ENCODE measurements around the gene IL1RAPL2. TPM values are rescaled to one million over a fixed set of nuclear protein-coding genes. Genes with fewer than 3 reads are reported as not detected.

IL1RAPL2 gene
- polyA plus RNA-seq, 1 donor: 1.1 TPM

DNA sequence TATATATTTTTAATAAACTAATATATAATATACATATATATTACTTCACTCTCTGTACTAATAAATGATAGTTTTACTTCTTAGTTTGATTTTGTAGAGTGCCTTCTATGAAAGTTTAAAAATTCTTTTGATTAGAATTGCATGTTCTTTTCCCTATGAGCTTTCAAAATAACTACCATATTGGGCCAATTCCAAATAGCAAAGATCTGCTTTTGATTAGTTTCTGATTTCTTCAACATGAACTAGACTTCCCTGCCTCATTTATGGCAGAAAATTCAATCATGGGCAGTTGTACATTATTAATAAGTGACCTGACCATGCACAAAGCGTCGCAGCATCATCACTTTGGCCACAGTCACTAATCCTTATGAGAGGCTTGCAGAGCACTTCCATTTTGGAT, 703.4 kb downstream of the IL1RAPL2 start:
- no peak for DNase-seq

DNA sequence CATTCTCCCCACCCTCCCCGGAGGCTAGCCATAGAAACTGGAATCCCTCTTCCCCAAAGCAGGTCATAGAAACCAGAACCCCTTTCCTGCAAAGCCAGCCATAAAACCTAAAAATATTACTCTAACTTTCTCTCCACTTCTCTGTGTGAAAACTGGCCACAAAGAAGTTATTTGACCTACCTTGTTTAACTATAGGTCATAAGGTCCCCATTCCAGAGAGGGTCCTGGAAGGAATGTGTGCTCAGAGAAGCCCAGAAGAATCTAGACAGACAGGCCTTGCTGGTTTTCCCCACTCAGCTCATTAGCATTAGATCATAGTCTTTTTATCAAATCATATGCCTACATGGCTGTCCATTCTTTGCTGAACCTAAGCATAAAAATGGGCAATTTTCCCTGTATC, 707.3 kb downstream of the IL1RAPL2 start:
- DNase-seq: no peak

DNA sequence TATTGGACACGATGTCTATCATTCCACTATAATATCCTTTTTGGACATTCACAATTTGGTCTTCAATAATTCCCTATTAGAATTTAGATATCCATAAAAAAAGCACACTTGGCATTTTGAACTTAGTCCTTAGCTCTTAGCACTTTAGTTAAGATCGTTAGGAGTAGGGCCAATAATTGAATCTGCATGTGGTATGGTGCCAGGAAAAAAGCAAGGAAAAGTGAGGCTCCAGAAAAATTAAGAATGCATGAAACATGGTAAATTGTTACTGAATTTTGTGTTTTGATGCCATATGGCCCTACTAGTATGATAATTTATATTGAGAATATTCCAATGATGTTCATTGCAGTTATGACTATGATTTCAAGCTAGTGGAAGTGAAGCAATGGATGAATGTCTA, 708.1 kb downstream of the IL1RAPL2 start:
- no peak for DNase-seq

DNA sequence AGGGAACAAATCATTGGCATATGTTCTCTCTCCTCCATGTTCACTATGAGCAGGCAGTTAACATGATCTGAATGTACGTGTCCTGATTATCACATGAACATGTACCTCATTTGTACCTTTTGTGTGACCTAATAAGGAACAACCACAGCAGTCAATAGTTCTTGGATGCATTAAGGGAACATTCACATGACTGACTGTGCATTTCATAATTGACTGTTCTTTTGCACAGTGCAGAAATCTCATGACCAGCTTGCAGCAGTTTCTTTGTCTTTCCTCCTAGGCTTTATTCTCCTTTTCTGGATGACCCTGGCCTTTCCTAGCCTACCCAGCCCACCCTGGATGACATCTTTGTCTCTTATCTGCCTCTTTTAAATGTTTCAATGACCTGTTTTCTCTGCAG, 711.1 kb downstream of the IL1RAPL2 start:
- no peak for DNase-seq

GRCh38 chrX:105282077-105282476, 716.1 kb downstream of the IL1RAPL2 start:
- no peak for DNase-seq

DNA sequence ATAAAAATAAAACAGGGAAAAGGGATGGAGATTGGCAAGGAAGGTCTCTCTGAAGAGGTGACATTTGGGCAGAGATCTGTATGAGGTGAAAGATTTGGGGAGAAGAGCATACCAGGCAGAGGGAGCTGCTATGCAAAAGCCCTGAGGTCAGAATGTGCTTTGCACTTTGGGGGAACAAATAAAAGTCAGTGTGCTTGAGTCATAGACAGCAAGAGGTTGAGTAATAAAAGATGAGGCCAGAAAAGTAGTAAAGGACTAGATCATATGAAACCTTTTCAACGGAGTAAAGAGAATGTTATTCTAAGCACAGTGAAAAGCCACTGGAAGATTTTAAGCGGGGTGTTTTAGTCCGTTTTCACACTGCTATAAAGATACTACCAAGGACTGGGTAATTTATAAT, 731.0 kb downstream of the IL1RAPL2 start:
- DNase-seq: no peak

DNA sequence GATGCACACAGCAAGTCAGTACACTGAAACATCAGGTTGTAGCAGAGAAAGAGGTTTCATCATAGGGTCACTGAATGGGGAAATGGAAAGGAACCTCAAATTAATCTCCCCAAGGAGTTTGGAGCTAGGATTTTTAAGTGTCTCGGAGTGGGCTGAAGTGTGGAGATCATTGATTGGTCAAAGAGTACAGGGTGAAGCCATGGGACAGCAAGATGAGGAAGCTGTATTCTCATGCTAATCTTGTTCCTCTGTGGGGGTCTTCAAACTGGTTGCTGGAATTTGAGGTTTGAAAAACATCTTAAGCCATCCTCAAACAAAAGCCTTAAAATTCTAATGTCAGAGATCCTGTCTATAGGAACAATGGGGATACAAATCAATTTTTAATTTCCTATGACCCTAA, 733.3 kb downstream of the IL1RAPL2 start:
- no peak for DNase-seq

DNA sequence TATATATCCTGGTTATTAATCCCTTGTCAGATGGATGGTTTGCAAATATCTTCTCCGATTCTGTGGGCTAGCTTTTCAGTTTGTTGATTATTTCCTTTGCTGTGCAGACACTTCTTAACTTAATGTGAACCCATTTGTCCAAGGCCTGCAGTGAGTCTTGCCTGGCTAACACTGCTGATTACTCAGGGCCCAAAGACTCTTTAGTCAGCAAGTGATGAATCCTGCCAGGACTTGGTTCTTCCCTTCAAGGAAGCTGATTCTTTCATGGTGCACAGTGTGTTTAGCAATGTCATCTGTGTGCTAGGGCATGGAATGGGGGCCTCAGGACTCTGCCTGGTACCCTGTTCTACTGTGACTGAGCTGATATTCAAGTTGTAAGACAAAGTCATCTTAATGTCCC, 736.2 kb downstream of the IL1RAPL2 start:
- no peak for DNase-seq

DNA sequence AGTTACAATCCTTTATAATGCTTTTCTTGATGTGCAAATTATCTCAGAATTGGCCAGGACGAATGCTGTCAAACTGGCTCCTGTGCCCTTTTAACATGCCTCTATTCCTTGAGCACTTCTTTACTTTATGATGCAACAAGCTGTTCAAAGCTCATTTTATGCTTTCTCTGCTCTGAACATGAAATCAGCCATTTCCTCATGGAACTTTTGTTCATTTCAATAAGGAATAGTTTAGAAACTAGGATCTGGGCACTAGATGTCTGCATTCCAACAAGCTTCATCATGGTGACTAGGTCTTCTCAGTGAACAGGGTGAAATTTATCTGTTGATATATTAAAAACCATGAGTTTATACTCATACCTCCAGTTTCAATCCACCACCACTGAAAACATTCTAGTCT, 741.8 kb downstream of the IL1RAPL2 start:
- no peak for DNase-seq

DNA sequence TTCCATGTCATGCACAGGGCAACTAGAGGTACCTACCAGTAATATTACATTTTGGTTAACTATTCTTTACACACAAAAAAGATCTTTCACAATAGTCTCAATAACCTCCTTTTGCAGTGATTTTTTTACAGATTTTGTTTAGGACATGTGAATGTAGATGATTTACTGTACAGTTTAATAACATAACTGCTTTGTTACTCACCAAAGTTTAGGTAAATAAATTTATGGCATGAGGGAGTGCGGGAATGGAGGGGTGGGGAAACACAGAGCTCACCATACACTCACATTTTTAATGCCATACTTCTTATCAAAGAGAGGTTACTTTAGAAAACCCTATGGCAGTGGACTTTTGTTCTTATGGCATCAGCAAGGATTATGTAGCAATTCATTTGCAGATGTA, 747.6 kb downstream of the IL1RAPL2 start:
- no peak for DNase-seq

DNA sequence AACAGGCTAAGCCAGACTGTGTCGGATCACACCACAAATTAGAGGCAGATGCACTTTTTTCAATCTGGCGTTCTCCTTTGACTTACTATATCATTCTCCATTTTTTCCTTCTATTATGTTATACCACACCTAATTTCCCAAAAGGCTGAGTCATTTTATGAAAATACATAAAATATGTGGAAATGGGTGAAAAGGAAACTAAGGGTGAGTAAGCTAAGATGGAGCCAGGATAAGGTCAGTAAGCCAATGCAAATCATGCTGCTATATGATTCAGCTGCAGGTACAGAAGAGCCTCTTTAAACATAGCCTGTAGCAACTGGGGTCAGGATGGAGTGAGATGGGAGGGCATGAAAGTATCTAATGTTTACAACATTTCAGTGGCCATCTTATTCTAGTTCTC, 748.5 kb downstream of the IL1RAPL2 start:
- no peak for DNase-seq

DNA sequence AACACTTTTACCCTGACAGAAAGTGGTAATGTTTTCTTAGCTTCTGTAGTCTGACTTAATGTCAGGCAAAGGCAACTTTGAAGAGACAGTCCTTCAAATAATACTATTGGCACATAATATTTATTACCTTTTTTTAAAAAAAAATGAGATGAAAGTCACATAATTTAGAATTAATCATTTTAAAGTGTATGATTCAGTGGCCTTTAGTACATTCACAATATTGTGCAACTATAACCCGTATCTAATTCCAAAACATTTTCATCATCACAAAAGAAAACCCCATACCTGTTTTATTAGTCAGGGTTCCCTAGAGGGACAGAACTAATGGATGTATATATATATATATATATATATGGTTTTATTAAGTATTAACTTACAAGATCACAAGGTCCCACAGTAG, 749.2 kb downstream of the IL1RAPL2 start:
- DNase-seq: no peak

DNA sequence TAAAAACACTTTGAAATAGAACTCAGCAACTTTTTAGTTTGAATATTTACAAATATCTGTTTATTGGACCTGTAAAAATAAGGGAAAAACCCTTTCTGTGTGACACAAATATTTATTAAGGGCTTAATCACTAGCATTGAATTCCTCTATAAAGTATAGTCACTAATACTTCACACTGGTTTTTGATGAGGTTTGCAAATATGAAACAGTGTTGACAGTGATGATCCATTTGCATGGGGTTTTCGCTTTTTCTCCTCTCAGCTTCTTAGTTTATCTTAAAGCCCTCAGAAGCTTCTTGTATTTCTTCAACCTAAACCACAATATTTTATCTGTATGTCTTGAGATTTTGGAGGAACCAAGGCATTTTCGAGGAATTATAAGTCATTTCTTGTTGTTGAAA, 751.1 kb downstream of the IL1RAPL2 start:
- no peak for DNase-seq

DNA sequence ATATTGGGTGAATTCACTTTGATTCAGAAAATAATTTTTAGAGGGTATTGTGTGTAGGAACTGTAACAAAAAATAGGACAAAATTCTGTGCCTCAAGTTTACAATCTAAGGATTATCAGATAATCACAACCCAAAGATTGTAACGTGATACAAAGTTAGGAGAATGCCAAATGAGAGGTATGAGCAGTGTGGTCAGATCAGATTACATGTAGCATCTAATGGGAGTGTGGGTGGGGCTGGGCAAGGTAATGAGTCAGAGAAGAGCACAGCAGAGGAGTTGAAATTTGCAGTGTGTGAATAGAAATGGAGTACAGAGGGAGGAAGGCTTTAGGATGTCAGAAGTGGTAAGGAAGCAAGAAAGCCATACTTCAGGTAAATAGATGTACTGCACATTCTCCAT, 757.9 kb downstream of the IL1RAPL2 start:
- DNase-seq: no peak

- DNase-seq: no peak
Observed at GRCh38 chrX:105328773-105329172, 762.8 kb downstream of the IL1RAPL2 start.

DNA sequence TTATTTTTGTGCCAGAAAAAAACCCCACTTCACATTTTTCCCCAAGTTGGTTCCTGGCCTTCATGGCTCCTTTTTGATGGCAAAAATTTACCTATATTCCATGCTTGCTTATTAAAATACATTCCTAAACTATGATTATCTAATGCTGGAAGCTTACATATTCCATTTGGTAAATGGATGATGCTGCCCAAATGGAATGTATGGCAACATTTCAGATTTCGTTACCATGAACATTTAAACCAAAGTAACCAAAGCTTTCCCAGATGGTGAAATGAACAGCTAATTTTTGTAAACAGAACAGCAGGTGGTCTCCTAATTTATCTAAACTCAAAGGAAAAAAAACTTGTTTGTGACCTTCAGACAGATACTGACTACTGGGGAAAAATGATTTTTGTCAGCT, 765.2 kb downstream of the IL1RAPL2 start:
- no peak for DNase-seq

DNA sequence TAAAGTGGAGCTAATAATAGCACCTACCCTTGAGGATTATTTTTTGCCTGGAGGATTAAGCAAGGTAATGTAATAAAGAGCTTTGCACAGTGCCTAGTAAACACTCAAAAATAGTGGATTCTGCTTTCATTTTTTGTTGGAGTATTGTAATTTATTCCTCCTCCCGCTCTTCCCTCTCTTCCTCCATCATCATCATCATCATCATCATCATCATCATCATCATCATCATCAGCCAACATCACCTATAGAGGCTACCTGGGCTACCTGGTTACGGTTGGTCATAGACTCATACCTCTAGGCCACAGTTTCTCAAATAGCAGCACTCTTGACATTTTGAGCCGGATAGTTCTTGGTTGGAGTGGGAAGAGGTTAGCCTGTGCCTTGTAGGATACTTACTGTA, 781.4 kb downstream of the IL1RAPL2 start:
- DNase-seq: no peak

- no peak for DNase-seq
Observed at GRCh38 chrX:105349476-105349875, 783.5 kb downstream of the IL1RAPL2 start.

- peak; percentile 7 for DNase-seq
Observed at GRCh38 chrX:105375816-105376215, 809.8 kb downstream of the IL1RAPL2 start.

DNA sequence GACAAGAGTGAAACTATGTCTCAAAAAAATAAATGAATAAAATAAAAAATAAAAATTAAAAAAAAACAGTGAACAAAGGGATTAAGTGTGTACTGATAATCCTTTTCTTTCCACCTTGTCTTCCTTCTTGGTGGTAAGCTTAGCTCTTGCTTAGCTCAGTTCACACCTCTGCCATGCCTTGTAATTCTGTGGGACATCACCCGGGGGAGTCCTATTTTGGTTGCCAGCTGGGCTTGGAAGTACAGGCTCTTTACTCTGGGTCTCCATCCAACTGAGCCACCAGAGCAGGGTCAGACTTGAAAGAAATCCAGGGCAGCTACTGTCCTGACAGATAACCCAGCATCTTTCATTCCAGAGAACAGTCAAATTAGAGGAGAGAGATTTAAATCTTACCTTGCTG, 858.7 kb downstream of the IL1RAPL2 start:
- no peak for DNase-seq

DNA sequence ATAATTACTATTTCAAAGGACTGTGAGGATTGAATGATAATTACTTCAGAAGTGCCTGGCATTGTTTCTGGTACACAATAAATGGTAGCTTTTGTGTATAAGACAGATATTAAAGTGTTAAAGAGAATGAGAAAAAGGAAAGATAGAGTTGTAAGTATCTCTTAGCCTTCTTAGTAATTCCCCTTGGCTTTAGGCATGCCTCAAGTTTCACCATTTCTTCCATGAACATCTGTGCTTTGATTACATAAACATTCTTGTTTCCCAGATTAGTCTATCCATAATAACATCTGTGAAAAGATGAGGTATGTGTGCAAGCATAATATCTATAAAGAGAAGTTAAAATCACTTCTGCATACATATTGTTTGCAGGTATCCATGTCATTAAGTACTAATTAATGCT, 885.4 kb downstream of the IL1RAPL2 start:
- no peak for DNase-seq

DNA sequence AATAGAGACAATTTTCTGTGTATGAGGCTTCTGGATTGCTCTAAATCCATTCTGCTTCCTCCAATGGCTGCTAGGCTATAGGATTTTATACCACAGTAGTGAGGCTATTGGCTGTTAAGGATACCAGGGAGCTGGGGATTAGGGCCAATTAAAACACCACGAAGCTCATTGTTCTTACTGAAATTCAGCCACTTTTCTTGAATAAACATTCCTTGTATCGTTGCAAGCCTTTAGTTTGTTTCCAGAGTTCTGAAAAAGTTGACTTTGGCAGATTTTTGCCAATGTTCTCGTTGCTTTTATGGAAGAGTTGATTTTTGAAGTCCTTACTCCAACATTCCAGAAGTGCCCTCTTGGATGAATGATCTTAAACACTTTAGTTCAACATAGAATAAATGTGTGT, 892.8 kb downstream of the IL1RAPL2 start:
- no peak for DNase-seq

GRCh38 chrX:105460376-105460775, 894.4 kb downstream of the IL1RAPL2 start:
- no peak for DNase-seq

GRCh38 chrX:105461016-105461415, 895.0 kb downstream of the IL1RAPL2 start:
- DNase-seq: no peak

- no peak for DNase-seq
Observed at GRCh38 chrX:105462186-105462585, 896.2 kb downstream of the IL1RAPL2 start.

GRCh38 chrX:105463473-105463872, 897.5 kb downstream of the IL1RAPL2 start:
- DNase-seq: no peak
